ENCODE data around the gene PAX7. TPM values are rescaled to one million over a fixed set of nuclear protein-coding genes. Genes with fewer than 3 reads are reported as not detected.

The PAX7 gene
- polyA plus RNA-seq, 1 donor from 2014 or later = not detected

- H3K27ac ChIP-seq (ENCODE audit: low read length) = no peak overlapping the region
- no peak overlapping the region for H2AFZ ChIP-seq (ENCODE audit: low read depth, low read length)
- no peak overlapping the region for H3K4me3 ChIP-seq (ENCODE audit: low read length)
- no peaks in the 10 kb centered on the region for H3F3A ChIP-seq (ENCODE audit: insufficient read depth, low read length, poor library complexity, severe bottlenecking)
- H3K9me2 ChIP-seq (ENCODE audit: insufficient read depth, low read length) = no peaks in the 10 kb centered on the region
- H4K20me1 ChIP-seq (ENCODE audit: insufficient read depth) = no peaks in the 10 kb centered on the region
- no peaks in the 10 kb centered on the region for H3K27me3 ChIP-seq (ENCODE audit: insufficient read depth, low read depth, low read length)
- no peaks in the 10 kb centered on the region for H3K36me3 ChIP-seq (ENCODE audit: insufficient read depth, low read length)
- no peak overlapping the region for H3K4me2 ChIP-seq (ENCODE audit: low read length)
- TF ChIP-seq SMC3 (conservative IDR thresholded peaks at IDR 0.05; ENCODE audit: poor library complexity) (no peak), RAD21 (conservative IDR thresholded peaks at IDR 0.05) (no peak), CTCF (IDR thresholded peaks at IDR 0.05; ENCODE audit: poor library complexity, severe bottlenecking) (no peak), POLR2AphosphoS5 (IDR thresholded peaks at IDR 0.05) (no peak)
- no peak overlapping the region for H3K9ac ChIP-seq (ENCODE audit: low read length)
- no peaks in the 10 kb centered on the region for H3K79me2 ChIP-seq (replicated peaks; ENCODE audit: insufficient read depth, low read length)
- peaks cover 5% of the 10 kb centered on the region for H3K9me3 ChIP-seq (ENCODE audit: low read length)
Measured at GRCh38 chr1:18747671-18748070, 117.0 kb downstream of the PAX7 start.

GRCh38 chr1:18748435-18748834 lies 117.8 kb downstream of the PAX7 start:
- no peaks in the 10 kb centered on the region for H4K20me1 ChIP-seq (ENCODE audit: insufficient read depth)
- H3K4me3 ChIP-seq (ENCODE audit: low read length) = no peak overlapping the region
- H3F3A ChIP-seq (ENCODE audit: insufficient read depth, low read length, poor library complexity, severe bottlenecking) = no peaks in the 10 kb centered on the region
- no peaks in the 10 kb centered on the region for H3K79me2 ChIP-seq (replicated peaks; ENCODE audit: insufficient read depth, low read length)
- H3K36me3 ChIP-seq (ENCODE audit: insufficient read depth, low read length) = no peaks in the 10 kb centered on the region
- H2AFZ ChIP-seq (ENCODE audit: low read depth, low read length) = no peak overlapping the region
- peaks cover 5% of the 10 kb centered on the region for H3K9me3 ChIP-seq (ENCODE audit: low read length)
- no peak for TF ChIP-seq EZH2 (IDR thresholded peaks at IDR 0.05; ENCODE audit: borderline replicate concordance, insufficient read depth, low read length, poor library complexity, severe bottlenecking)
- TF ChIP-seq SMC3 (conservative IDR thresholded peaks at IDR 0.05; ENCODE audit: poor library complexity) = no peak
- TF ChIP-seq CTCF (IDR thresholded peaks at IDR 0.05; ENCODE audit: poor library complexity, severe bottlenecking) = no peak
- TF ChIP-seq MXI1 (conservative IDR thresholded peaks at IDR 0.05; ENCODE audit: poor library complexity, severe bottlenecking) = no peak
- no peak for TF ChIP-seq TAF1 (IDR thresholded peaks at IDR 0.05; ENCODE audit: low read depth)
- no peak for TF ChIP-seq EP300 (conservative IDR thresholded peaks at IDR 0.05; ENCODE audit: poor library complexity, severe bottlenecking)
- H3K27ac ChIP-seq (ENCODE audit: low read length) = no peak overlapping the region
- no peak overlapping the region for H3K9ac ChIP-seq (ENCODE audit: low read length)
- H3K4me2 ChIP-seq (ENCODE audit: low read length) = no peak overlapping the region
- H3K9me2 ChIP-seq (ENCODE audit: insufficient read depth, low read length) = no peaks in the 10 kb centered on the region
- no peaks in the 10 kb centered on the region for H3K27me3 ChIP-seq (ENCODE audit: insufficient read depth, low read depth, low read length)

- H3K79me2 ChIP-seq (replicated peaks; ENCODE audit: insufficient read depth, low read length) = no peaks in the 10 kb centered on the region
- H3K9ac ChIP-seq (ENCODE audit: low read length) = no peak overlapping the region
- peaks cover 5% of the 10 kb centered on the region for H3K9me3 ChIP-seq (ENCODE audit: low read length)
- TF ChIP-seq EP300 (conservative IDR thresholded peaks at IDR 0.05; ENCODE audit: poor library complexity, severe bottlenecking) (no peak), MXI1 (conservative IDR thresholded peaks at IDR 0.05; ENCODE audit: poor library complexity, severe bottlenecking) (no peak), RAD21 (conservative IDR thresholded peaks at IDR 0.05) (no peak), TAF1 (IDR thresholded peaks at IDR 0.05; ENCODE audit: low read depth) (no peak), SMC3 (conservative IDR thresholded peaks at IDR 0.05; ENCODE audit: poor library complexity) (no peak), POLR2AphosphoS5 (IDR thresholded peaks at IDR 0.05) (no peak), REST (IDR thresholded peaks at IDR 0.05; ENCODE audit: borderline replicate concordance) (no peak), CTCF (IDR thresholded peaks at IDR 0.05; ENCODE audit: poor library complexity, severe bottlenecking) (no peak), EZH2 (IDR thresholded peaks at IDR 0.05; ENCODE audit: borderline replicate concordance, insufficient read depth, low read length, poor library complexity, severe bottlenecking) (no peak)
- no peaks in the 10 kb centered on the region for H3K27me3 ChIP-seq (ENCODE audit: insufficient read depth, low read depth, low read length)
- H3K4me2 ChIP-seq (ENCODE audit: low read length) = no peak overlapping the region
- no peaks in the 10 kb centered on the region for H4K20me1 ChIP-seq (ENCODE audit: insufficient read depth)
- no peaks in the 10 kb centered on the region for H3F3A ChIP-seq (ENCODE audit: insufficient read depth, low read length, poor library complexity, severe bottlenecking)
- no peaks in the 10 kb centered on the region for H3K9me2 ChIP-seq (ENCODE audit: insufficient read depth, low read length)
- H3K36me3 ChIP-seq (ENCODE audit: insufficient read depth, low read length) = no peaks in the 10 kb centered on the region
- H3K4me3 ChIP-seq (ENCODE audit: low read length) = no peak overlapping the region
- H2AFZ ChIP-seq (ENCODE audit: low read depth, low read length) = no peak overlapping the region
- no peak overlapping the region for H3K27ac ChIP-seq (ENCODE audit: low read length)
Measured at GRCh38 chr1:18749569-18749968, 118.9 kb downstream of the PAX7 start.
